ENCODE measurements around the gene BOLA3.

- TF ChIP-seq POLR2A (IDR thresholded peaks at IDR 0.05) = no peak
- TF ChIP-seq, protein P1, sequence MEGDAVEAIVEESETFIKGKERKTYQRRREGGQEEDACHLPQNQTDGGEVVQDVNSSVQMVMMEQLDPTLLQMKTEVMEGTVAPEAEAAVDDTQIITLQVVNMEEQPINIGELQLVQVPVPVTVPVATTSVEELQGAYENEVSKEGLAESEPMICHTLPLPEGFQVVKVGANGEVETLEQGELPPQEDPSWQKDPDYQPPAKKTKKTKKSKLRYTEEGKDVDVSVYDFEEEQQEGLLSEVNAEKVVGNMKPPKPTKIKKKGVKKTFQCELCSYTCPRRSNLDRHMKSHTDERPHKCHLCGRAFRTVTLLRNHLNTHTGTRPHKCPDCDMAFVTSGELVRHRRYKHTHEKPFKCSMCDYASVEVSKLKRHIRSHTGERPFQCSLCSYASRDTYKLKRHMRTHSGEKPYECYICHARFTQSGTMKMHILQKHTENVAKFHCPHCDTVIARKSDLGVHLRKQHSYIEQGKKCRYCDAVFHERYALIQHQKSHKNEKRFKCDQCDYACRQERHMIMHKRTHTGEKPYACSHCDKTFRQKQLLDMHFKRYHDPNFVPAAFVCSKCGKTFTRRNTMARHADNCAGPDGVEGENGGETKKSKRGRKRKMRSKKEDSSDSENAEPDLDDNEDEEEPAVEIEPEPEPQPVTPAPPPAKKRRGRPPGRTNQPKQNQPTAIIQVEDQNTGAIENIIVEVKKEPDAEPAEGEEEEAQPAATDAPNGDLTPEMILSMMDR (IDR thresholded peaks at IDR 0.05) = no peak
Observed at GRCh38 chr2:74091391-74091790, 56.3 kb downstream of the BOLA3 start.

All from thyroid gland (tissue), 4 donors.